Endothelial cell of umbilical vein (primary cell): ENCODE data around the gene SIPA1L3. TPM values are rescaled to one million over a fixed set of nuclear protein-coding genes. Genes with fewer than 3 reads are reported as not detected.
A peak's percentile ranks its signal among the peaks of the same experiment; 100 is the strongest.

Experiments
- BruUV-seq: library from RNA; stranded (reverse); fragments of 400-500 nt; replicated peaks from 2 replicates; lab custom pipeline; 2021; lab: Mats Ljungman, UMichigan
- CTCF ChIA-PET: fragments of 300-600, 350-600 bp; sonication (Branson Sonifier 250); formaldehyde crosslinking; loops from one replicate; lab custom pipeline; 2021; ENCODE audit warnings: antibody characterized with exemption, inconsistent platforms; lab: Charles Lee
- POLR2A ChIA-PET: fragments of 300-600, 350-600 bp; sonication (Branson Sonifier 250); formaldehyde crosslinking; loops from one replicate; lab custom pipeline; 2021; ENCODE audit warnings: antibody characterized with exemption, inconsistent platforms; lab: Charles Lee
- DNase-seq: peaks from one replicate; pipeline ENCODE4 v3.0.0-alpha.2; 2011; ENCODE audit warnings: low read depth, low spot score
- FAIRE-seq: peaks from 2 replicates; lab custom pipeline; 2011; peaks lifted over from hg19 to GRCh38; lab: Jason Lieb, UNC
- H2AFZ ChIP-seq: 2 replicates; pipeline ENCODE4 v1.6.0; 2012; ENCODE audit warnings: low read depth, low read length, control low read depth, inconsistent platforms
- H3K27ac ChIP-seq: 2 replicates; pipeline ENCODE4 v1.5.1; 2011; ENCODE audit warnings: low read depth, mild to moderate bottlenecking, control low read depth, low read length, moderate library complexity; ENCODE audit not compliant: insufficient read depth
- H3K27me3 ChIP-seq, 2 experiments: 2 replicates each; pipeline versions ENCODE4 v1.6.0 to v1.6.1; 2011; ENCODE audit warnings: low read length in 2 of 2, mixed read lengths in 1 of 2; ENCODE audit not compliant: control insufficient read depth in 2 of 2, insufficient read depth in 2 of 2
- H3K36me3 ChIP-seq, 2 experiments: 2 replicates in 1 of 2; 3 replicates in 1 of 2; pipeline ENCODE4 v1.5.1; 2011; ENCODE audit warnings: low read length in 2 of 2, mild to moderate bottlenecking in 1 of 2, moderate library complexity in 1 of 2; ENCODE audit not compliant: control insufficient read depth in 2 of 2, insufficient read depth in 2 of 2; ENCODE audit errors: extremely low read depth in 1 of 2
- H3K4me1 ChIP-seq: 3 replicates; pipeline ENCODE4 v1.5.1; 2011; ENCODE audit warnings: mild to moderate bottlenecking, low read length; ENCODE audit not compliant: control insufficient read depth, insufficient read depth; ENCODE audit errors: extremely low read depth
- H3K4me2 ChIP-seq: 2 replicates; pipeline ENCODE4 v1.6.1; 2011; ENCODE audit warnings: low read length, control low read depth, mixed read lengths; ENCODE audit not compliant: insufficient read depth
- H3K4me3 ChIP-seq, 3 experiments: fragments of 200-600 bp in 1 of 3; sonication (generic), shearing (Covaris generic) in 1 of 3; replicated peaks in 1 of 3; 2 replicates each; pipeline ENCODE4 v1.5.1; 2011 to 2016; ENCODE audit warnings: control low read depth in 3 of 3, low read length in 3 of 3, mild to moderate bottlenecking in 2 of 3, inconsistent platforms in 1 of 3, low read depth in 1 of 3, moderate library complexity in 1 of 3; ENCODE audit not compliant: insufficient read depth in 1 of 3
- H3K79me2 ChIP-seq: 2 replicates; pipeline ENCODE4 v1.6.0; 2012; ENCODE audit warnings: low read length, inconsistent platforms; ENCODE audit not compliant: control insufficient read depth, insufficient read depth
- H3K9ac ChIP-seq: replicated peaks from 2 replicates; pipeline ENCODE3; 2011; ENCODE audit warnings: low read length, control low read depth; ENCODE audit not compliant: insufficient read depth; ENCODE audit errors: extremely low read depth
- H3K9me1 ChIP-seq: replicated peaks from 3 replicates; pipeline ENCODE4 v1.6.0; 2011; ENCODE audit warnings: mild to moderate bottlenecking, low read length; ENCODE audit not compliant: control insufficient read depth, insufficient read depth; ENCODE audit errors: extremely low read depth
- H3K9me3 ChIP-seq: replicated peaks from 2 replicates; pipeline ENCODE4 v1.5.1; 2012; ENCODE audit warnings: low read length, inconsistent platforms; ENCODE audit not compliant: control insufficient read depth, insufficient read depth
- H4K20me1 ChIP-seq: replicated peaks from 2 replicates; pipeline ENCODE3; 2011; ENCODE audit warnings: mild to moderate bottlenecking, low read length; ENCODE audit not compliant: control insufficient read depth, insufficient read depth; ENCODE audit errors: extremely low read depth
- CTCF ChIP-seq, 2 donors: IDR thresholded peaks; 1 replicate in 1 of 2; 2 replicates in 1 of 2; pipeline ENCODE4 v1.5.1; 2011; ENCODE audit warnings: low read length in 2 of 2, mild to moderate bottlenecking in 2 of 2, moderate library complexity in 2 of 2, control low read depth in 1 of 2, inconsistent platforms in 1 of 2, low read depth in 1 of 2; ENCODE audit not compliant: insufficient read depth in 1 of 2; ENCODE audit errors: extremely low read depth in 1 of 2
- JUN ChIP-seq: IDR thresholded peaks from 2 replicates; pipeline ENCODE4 v1.6.1; 2011; ENCODE audit warnings: borderline replicate concordance, low read depth; ENCODE audit not compliant: insufficient read length, insufficient read depth
- POLR2AphosphoS5 ChIP-seq: IDR thresholded peaks from 2 replicates; pipeline ENCODE4 v1.6.1; 2012; ENCODE audit warnings: low read depth, mild to moderate bottlenecking, control low read depth, low read length, moderate library complexity; ENCODE audit not compliant: insufficient read depth
- dilution Hi-C: fragments of 300-500 bp; cut with MboI; formaldehyde crosslinking; loops from one replicate; pipeline ENCODE4 v1.15.0; 2019; ENCODE audit warnings: low sequenced_read_pairs; ENCODE audit not compliant: extremely low pct_ligation_motif_present
- intact Hi-C: fragments of 100-400 bp; cut with micrococcal nuclease; formaldehyde crosslinking; loops from one replicate; pipeline ENCODE4 v1.10.0; 2022
- polyA plus RNA-seq, 4 experiments: library from polyadenylated mRNA; depleted of rRNA in 3 of 4; stranded (reverse) in 3 of 4; unstranded in 1 of 4; fragments of >200 nt; gene quantifications; 2 replicates each; pipeline versions ENCODE4 v1.2.1 to v1.2.3, GENCODE V29; 2011 to 2012; ENCODE audit warnings: missing spikeins in 1 of 4
- total RNA-seq: library from RNA; stranded (reverse); gene quantifications from 2 replicates; pipeline ENCODE4 v1.2.3, GENCODE V29; 2021

Gene SIPA1L3
- total and polyA plus RNA-seq, 2 donors (not counting 3 experiments of a cell fraction or from before 2014, with no cell fraction given), result 14.2 to 47.2 TPM

GRCh38 chr19:38095411-38096308, 188.7 kb downstream of the SIPA1L3 start:
- H3K9me1 ChIP-seq, result no peaks in the 10 kb centered on the region
- no peak overlapping the region for H3K9ac ChIP-seq
- H3K4me3 ChIP-seq, result no peak overlapping the region
- H2AFZ ChIP-seq, result no peak overlapping the region
- DNase-seq (peak; percentile 70), FAIRE-seq (peak; percentile 73)
- ChIA-PET POLR2A (no interaction called here), CTCF (interaction anchor here (0.8 to 4.3 kb wide), 13 partner anchors 10 to 197 kb away, joined by 3 to 62 read pairs (median 4); partner anchors contain the start of gene SIPA1L3)
- dilution Hi-C loops, result no loop called here
- peaks cover 3% of the 10 kb centered on the region for H3K79me2 ChIP-seq
- H3K4me2 ChIP-seq, result no peak overlapping the region
- no peak overlapping the region for H3K27ac ChIP-seq
- H3K27me3 ChIP-seq, result no peaks in the 10 kb centered on the region
- TF ChIP-seq POLR2AphosphoS5 (no peak), CTCF (IDR thresholded peaks at IDR 0.05; ENCODE audit: extremely low read depth in 1 of 2, insufficient read depth in 1 of 2, low read depth in 1 of 2, low read length in 2 of 2) (peak; percentile 71 to 76), JUN (no peak)
- H3K4me1 ChIP-seq, result no peaks in the 10 kb centered on the region
- H3K9me3 ChIP-seq, result no peaks in the 10 kb centered on the region
- BruUV-seq, result no TSS peak
- no peaks in the 10 kb centered on the region for H4K20me1 ChIP-seq
- intact Hi-C loops, result loop anchor here (1.0 kb wide), 1 partner anchor 193 kb away; no protein-coding TSS in a partner anchor
- H3K36me3 ChIP-seq, result peaks cover 0 to 10% of the 10 kb centered on the region in 2 experiments
